NCI-H2107 (cell line): ENCODE results near the gene ZFP36.
"Not testable (repeated sequence)": the region's sequence is repeated elsewhere in the genome, so short reads cannot be mapped to it uniquely, and the experiment has no call there.

ENCODE experiments used
- DNase-seq: peaks from one replicate; lab custom pipeline; 2025; lab: John Stamatoyannopoulos, UW

ZFP36 gene

GRCh38 chr19:39406656-39407409, at the start of gene ZFP36:
TSS of gene ZFP36 (plus strand) at chr19:39406847. CDS start at chr19:39406905, 58 bp downstream.
- no peak for DNase-seq

GRCh38 chr19:39359026-39359425, 47.6 kb upstream of the ZFP36 start:
- DNase-seq = no peak

- no peak for DNase-seq
Observed at GRCh38 chr19:39360599-39360998, 46.0 kb upstream of the ZFP36 start.

- no peak for DNase-seq
Observed at GRCh38 chr19:39362682-39363657, 43.7 kb upstream of the ZFP36 start.

- DNase-seq = no peak
Observed at GRCh38 chr19:39363901-39364457, 42.7 kb upstream of the ZFP36 start.

GRCh38 chr19:39365531-39365930, 41.1 kb upstream of the ZFP36 start:
- DNase-seq = no peak

- no peak for DNase-seq
Observed at GRCh38 chr19:39369200-39369599, 37.4 kb upstream of the ZFP36 start.

- DNase-seq = no peak
Observed at GRCh38 chr19:39370735-39371134, 35.9 kb upstream of the ZFP36 start.

- DNase-seq = no peak
Observed at GRCh38 chr19:39372047-39372802, 34.4 kb upstream of the ZFP36 start.

GRCh38 chr19:39372941-39373340, 33.7 kb upstream of the ZFP36 start:
- no peak for DNase-seq

GRCh38 chr19:39375929-39376328, 30.7 kb upstream of the ZFP36 start:
- DNase-seq = no peak

GRCh38 chr19:39377373-39378362, 29.0 kb upstream of the ZFP36 start:
- DNase-seq = no peak

GRCh38 chr19:39379366-39379765, 27.3 kb upstream of the ZFP36 start:
- not testable (repeated sequence) for DNase-seq

GRCh38 chr19:39379865-39380396, 26.7 kb upstream of the ZFP36 start:
- DNase-seq = no peak

- no peak for DNase-seq
Observed at GRCh38 chr19:39380521-39381502, 25.8 kb upstream of the ZFP36 start.

GRCh38 chr19:39381910-39382611, 24.6 kb upstream of the ZFP36 start:
- no peak for DNase-seq

- DNase-seq = no peak
Observed at GRCh38 chr19:39382991-39383828, 23.4 kb upstream of the ZFP36 start.
